H1 (cell line): Measurements from ENCODE around the gene HSP90B1. TPM values are rescaled to one million over a fixed set of nuclear protein-coding genes. Genes with fewer than 3 reads are reported as not detected.

ENCODE experiments used
- CTCF ChIA-PET: fragments of 300-600 bp; sonication (Branson Sonifier 250); formaldehyde crosslinking; loops from one replicate; lab custom pipeline; 2021; ENCODE audit not compliant: partially characterized antibody; lab: Charles Lee
- POLR2A ChIA-PET: fragments of 300-600 bp; sonication (Branson Sonifier 250); formaldehyde crosslinking; loops from one replicate; lab custom pipeline; 2021; ENCODE audit warnings: inconsistent platforms; ENCODE audit not compliant: partially characterized antibody; lab: Charles Lee
- DNase-seq, 2 experiments: peaks; one replicate each; pipeline versions ENCODE4 v3.0.0 to v3.0.0-alpha.2; 2010 to 2022; ENCODE audit warnings: low spot score in 2 of 2, low read depth in 1 of 2, mixed read lengths in 1 of 2
- FAIRE-seq: peaks from 2 replicates; lab custom pipeline; 2011; peaks lifted over from hg19 to GRCh38; lab: Jason Lieb, UNC
- H2AFZ ChIP-seq: 2 replicates; pipeline ENCODE4 v1.8.1; 2012; ENCODE audit warnings: low read length, inconsistent platforms
- H2AK5ac ChIP-seq: 2 replicates; pipeline ENCODE4 v1.6.1; 2013; ENCODE audit warnings: low read depth, low read length
- H2BK120ac ChIP-seq: replicated peaks from 2 replicates; pipeline ENCODE3; 2013; ENCODE audit warnings: low read depth, low read length, inconsistent platforms
- H2BK12ac ChIP-seq: 2 replicates; pipeline ENCODE4 v1.6.1; 2013; ENCODE audit warnings: low read depth, low read length
- H2BK15ac ChIP-seq: 2 replicates; pipeline ENCODE4 v1.6.1; 2013; ENCODE audit warnings: low read length
- H2BK20ac ChIP-seq: 2 replicates; pipeline ENCODE4 v1.6.1; 2013; ENCODE audit warnings: low read length
- H2BK5ac ChIP-seq: 2 replicates; pipeline ENCODE4 v1.6.1; 2013; ENCODE audit warnings: low read depth, low read length
- H3K14ac ChIP-seq: 2 replicates; pipeline ENCODE4 v1.6.1; 2013; ENCODE audit warnings: inconsistent platforms; ENCODE audit not compliant: insufficient read length
- H3K18ac ChIP-seq: 2 replicates; pipeline ENCODE4 v1.6.1; 2013; ENCODE audit warnings: low read length; ENCODE audit errors: extremely low read depth
- H3K23ac ChIP-seq: 2 replicates; pipeline ENCODE4 v1.6.1; 2013; ENCODE audit warnings: inconsistent platforms; ENCODE audit not compliant: insufficient read length
- H3K23me2 ChIP-seq: 2 replicates; pipeline ENCODE4 v1.6.1; 2013; ENCODE audit warnings: low read depth, low read length
- H3K27ac ChIP-seq: 2 replicates; pipeline ENCODE4 v1.6.1; 2011; ENCODE audit warnings: low read depth, low read length, inconsistent platforms
- H3K27me3 ChIP-seq, 4 experiments: replicated peaks in 1 of 4; 1 replicate in 1 of 4; 2 replicates in 3 of 4; pipeline versions ENCODE4 v1.6.1 to v1.8.1; 2011 to 2013; ENCODE audit warnings: low read length in 3 of 4, mild to moderate bottlenecking in 3 of 4, inconsistent platforms in 2 of 4, mixed read lengths in 2 of 4, moderate library complexity in 1 of 4; ENCODE audit not compliant: control insufficient read depth in 3 of 4, insufficient read depth in 3 of 4; ENCODE audit errors: extremely low read depth in 1 of 4
- H3K36me3 ChIP-seq, 4 experiments: 2 replicates each; pipeline versions ENCODE4 v1.6.1 to v1.8.1; 2011 to 2013; ENCODE audit warnings: mild to moderate bottlenecking in 4 of 4, low read length in 3 of 4, moderate library complexity in 2 of 4, control low read depth in 1 of 4, inconsistent platforms in 1 of 4; ENCODE audit not compliant: insufficient read depth in 4 of 4, control insufficient read depth in 2 of 4
- H3K4ac ChIP-seq: replicated peaks from 2 replicates; pipeline ENCODE3; 2013; ENCODE audit warnings: low read length, low read depth, mixed read lengths, inconsistent platforms; ENCODE audit not compliant: insufficient read length
- H3K4me1 ChIP-seq, 4 experiments: replicated peaks in 1 of 4; 1 replicate in 1 of 4; 2 replicates in 3 of 4; pipeline versions ENCODE4 v1.6.1 to v1.8.1; 2011 to 2013; ENCODE audit warnings: low read length in 3 of 4, inconsistent platforms in 2 of 4, mixed read lengths in 1 of 4; ENCODE audit not compliant: insufficient read depth in 4 of 4, control insufficient read depth in 3 of 4
- H3K4me2 ChIP-seq, 2 experiments: 2 replicates each; pipeline versions ENCODE4 v1.6.1 to v1.8.1; 2011 to 2013; ENCODE audit warnings: low read depth in 2 of 2, low read length in 2 of 2, control low read depth in 1 of 2, inconsistent platforms in 1 of 2, mild to moderate bottlenecking in 1 of 2; ENCODE audit not compliant: insufficient read depth in 1 of 2
- H3K4me3 ChIP-seq, 4 experiments: fragments of 200-600, 300-600 bp in 1 of 4; sonication (generic), shearing (Covaris generic), sonication (Bioruptor Twin) in 1 of 4; 2 replicates each; pipeline versions ENCODE4 v1.5.1 to v1.8.1; 2011 to 2016; ENCODE audit warnings: low read length in 4 of 4, low read depth in 3 of 4, control low read depth in 2 of 4, inconsistent platforms in 2 of 4, mild to moderate bottlenecking in 2 of 4, mixed read lengths in 1 of 4, moderate library complexity in 1 of 4; ENCODE audit not compliant: insufficient read depth in 2 of 4; ENCODE audit errors: extremely low read depth in 1 of 4
- H3K56ac ChIP-seq: replicated peaks from 2 replicates; pipeline ENCODE3; 2013; ENCODE audit warnings: low read depth, mild to moderate bottlenecking, mixed read lengths, low read length, inconsistent platforms; ENCODE audit not compliant: insufficient read length
- H3K79me1 ChIP-seq: 2 replicates; pipeline ENCODE4 v1.6.1; 2013; ENCODE audit warnings: low read depth, low read length, control low read depth
- H3K79me2 ChIP-seq, 2 experiments: 2 replicates each; pipeline versions ENCODE4 v1.6.1 to v1.8.1; 2012 to 2013; ENCODE audit warnings: low read length in 2 of 2, mild to moderate bottlenecking in 2 of 2, inconsistent platforms in 1 of 2; ENCODE audit not compliant: insufficient read depth in 2 of 2, control insufficient read depth in 1 of 2
- H3K9ac ChIP-seq, 4 experiments: replicated peaks in 1 of 4; 1 replicate in 1 of 4; 2 replicates in 3 of 4; pipeline versions ENCODE4 v1.6.1 to v1.8.1; 2011 to 2013; ENCODE audit warnings: low read depth in 3 of 4, low read length in 3 of 4, control low read depth in 2 of 4, mild to moderate bottlenecking in 2 of 4, moderate library complexity in 2 of 4, inconsistent platforms in 1 of 4; ENCODE audit errors: extremely low read depth in 1 of 4
- H3K9me3 ChIP-seq, 2 experiments: 2 replicates each; pipeline versions ENCODE4 v1.6.1 to v1.8.1; 2012 to 2013; ENCODE audit warnings: mild to moderate bottlenecking in 2 of 2, moderate library complexity in 2 of 2, control low read depth in 1 of 2, inconsistent platforms in 1 of 2, low read depth in 1 of 2, low read length in 1 of 2, mixed read lengths in 1 of 2; ENCODE audit not compliant: insufficient read depth in 2 of 2
- H4K20me1 ChIP-seq, 2 experiments: replicated peaks in 1 of 2; 2 replicates each; pipeline versions ENCODE3 to v1.8.1; 2011 to 2013; ENCODE audit warnings: inconsistent platforms in 2 of 2, low read length in 2 of 2, mild to moderate bottlenecking in 1 of 2; ENCODE audit not compliant: insufficient read depth in 2 of 2, control insufficient read depth in 1 of 2
- H4K5ac ChIP-seq: 2 replicates; pipeline ENCODE4 v1.6.1; 2013; ENCODE audit warnings: low read length, low read depth, mixed read lengths, inconsistent platforms; ENCODE audit not compliant: insufficient read length
- H4K8ac ChIP-seq: 2 replicates; pipeline ENCODE4 v1.8.0; 2013; ENCODE audit warnings: mild to moderate bottlenecking, moderate library complexity, low read length, inconsistent platforms; ENCODE audit not compliant: insufficient read depth; ENCODE audit errors: extremely low read depth
- H4K91ac ChIP-seq: replicated peaks from 2 replicates; pipeline ENCODE3; 2013; ENCODE audit warnings: low read length, mixed read lengths, inconsistent platforms; ENCODE audit not compliant: insufficient read length
- POLR2A ChIP-seq, 2 experiments: IDR thresholded peaks; 1 replicate in 1 of 2; 2 replicates in 1 of 2; pipeline ENCODE4 v1.6.1; 2011; ENCODE audit warnings: low read depth in 2 of 2, low read length in 2 of 2, mild to moderate bottlenecking in 2 of 2; ENCODE audit errors: control extremely low read depth in 1 of 2
- SAP30 ChIP-seq: fragments of 300-600 bp; sonication (generic); IDR thresholded peaks from 2 replicates; pipeline ENCODE4 v1.7.1; 2012; ENCODE audit warnings: low read length, moderate library complexity, mild to moderate bottlenecking, inconsistent platforms; ENCODE audit not compliant: insufficient read depth, insufficient replicate concordance
- TEAD4 ChIP-seq: IDR thresholded peaks from 2 replicates; pipeline ENCODE4 v1.6.1; 2012; ENCODE audit warnings: low read depth, low read length, inconsistent platforms, mixed read lengths
- ZNF274 ChIP-seq: IDR thresholded peaks from 2 replicates; pipeline ENCODE4 v1.7.0; 2012; ENCODE audit warnings: low read length, borderline replicate concordance; ENCODE audit errors: extremely low read depth
- WGBS, 2 experiments: shearing (Covaris generic) in 1 of 2; methylation state at CpG; one replicate each; pipeline versions ENCODE4 v1.1.6 to v1.1.7; 2013 to 2015; ENCODE audit warnings: low lambda C conversion rate in 2 of 2, mixed read lengths in 2 of 2, inconsistent platforms in 1 of 2, low coverage in 1 of 2, missing lambda C conversion rate in 1 of 2; ENCODE audit not compliant: insufficient replicate concordance in 2 of 2, insufficient coverage in 1 of 2, insufficient read length in 1 of 2; ENCODE audit errors: extremely low coverage in 1 of 2, missing lambda C conversion rate in 1 of 2; 5-methylcytosine and 5-hydroxymethylcytosine counted together
- polyA plus RNA-seq, 7 experiments: library from polyadenylated mRNA; depleted of rRNA in 3 of 7; stranded (reverse) in 5 of 7; unstranded in 2 of 7; fragments of >200 nt in 5 of 7; fragments of 200-250 nt in 2 of 7; gene quantifications; 1 replicate in 5 of 7; 2 replicates in 1 of 7; 4 replicates in 1 of 7; pipeline versions ENCODE4 v1.2.1 to v1.2.3, GENCODE V29; 2011 to 2013; ENCODE audit warnings: missing spikeins in 2 of 7, mixed read lengths in 2 of 7
- total RNA-seq: library from RNA; stranded (reverse); fragmentation: NEBNext Ultra II Directional; extraction: Animal tissue kit (Norgen Biotek cat#: 25700); gene quantifications from 2 replicates; pipeline ENCODE4 v1.2.1, GENCODE V29; 2021

The HSP90B1 gene
- total and polyA plus RNA-seq, 2 of the 8 experiments (the other 6 are each of a cell fraction or from before 2014, with no cell fraction given), result 161 to 847 TPM

DNA sequence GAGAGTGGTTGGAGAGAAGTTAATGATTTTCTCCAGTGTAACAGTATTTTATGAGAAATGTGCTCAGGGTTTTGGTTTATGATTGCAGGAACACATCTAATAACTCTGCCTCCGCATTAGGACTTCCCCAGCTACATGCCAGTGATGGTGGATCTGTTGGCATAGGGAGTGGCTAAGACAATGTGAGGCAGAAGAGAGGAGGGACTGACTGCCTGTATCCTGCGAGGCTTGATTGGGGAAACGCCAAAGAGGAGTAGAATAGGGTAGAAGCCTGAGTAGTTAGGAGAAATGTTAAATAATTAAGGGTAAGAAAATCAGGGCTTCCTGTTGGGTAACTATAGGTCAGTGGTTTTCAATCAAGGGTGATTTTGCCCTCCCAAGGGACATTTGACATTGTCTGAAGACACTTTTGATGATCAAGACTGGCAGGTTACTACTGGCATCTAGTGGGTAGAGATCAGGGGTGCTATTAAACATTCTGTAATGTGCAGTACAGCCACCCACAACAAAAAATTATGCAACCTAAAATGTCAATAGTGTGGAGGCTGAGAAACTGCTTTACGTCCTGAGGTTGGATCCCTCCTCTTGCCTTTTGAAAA, 48.3 kb downstream of the HSP90B1 start:
- Histone ChIP-seq H3K27me3 (no peaks in the 10 kb centered on the region), H4K91ac (no peak overlapping the region), H3K18ac (no peak overlapping the region), H2BK15ac (no peak overlapping the region), H3K23ac (no peak overlapping the region), H3K4ac (no peak overlapping the region), H3K9ac (no peak overlapping the region), H3K23me2 (no peaks in the 10 kb centered on the region), H4K8ac (no peak overlapping the region), H2AK5ac (no peak overlapping the region), H2BK20ac (no peak overlapping the region), H2BK120ac (no peak overlapping the region), H2AFZ (no peak overlapping the region), H4K20me1 (peaks cover 0 to 2% of the 10 kb centered on the region in 2 experiments), H3K4me2 (no peak overlapping the region), H2BK12ac (no peak overlapping the region), H3K14ac (no peak overlapping the region), H3K36me3 (peaks cover 17 to 59% (median 41%) of the 10 kb centered on the region in 4 experiments), H3K4me3 (no peak overlapping the region), H3K27ac (no peak overlapping the region), H3K79me2 (peaks cover 6 to 41% of the 10 kb centered on the region in 2 experiments; a peak in 3 of 4 replicates), H3K79me1 (peaks cover 4% of the 10 kb centered on the region; the same call in 1 of the 2 replicates), H2BK5ac (no peak overlapping the region), H4K5ac (no peak overlapping the region), H3K56ac (no peak overlapping the region), H3K4me1 (no peaks in the 10 kb centered on the region), H3K9me3 (no peaks in the 10 kb centered on the region)
- POLR2A ChIA-PET, result interaction anchor here (1.7 to 2.7 kb wide), 2 partner anchors 12 to 22 kb away, joined by 6 to 19 read pairs; partner anchors contain the start of gene TDG
- 86% methylated on average over 4 of the region's 4 CpGs; no CpG with 5 or more reads in 1 of the 2 experiments for WGBS, 2 experiments
- FAIRE-seq (no peak), DNase-seq (no peak)
- TF ChIP-seq TEAD4 (no peak), ZNF274 (no peak), POLR2A (IDR thresholded peaks at IDR 0.05; ENCODE audit: control extremely low read depth in 1 of 2, low read depth in 2 of 2, low read length in 2 of 2) (peak in 1 of 2 experiments; percentile 16; a peak in 1 of 3 replicates), SAP30 (no peak)
- CTCF ChIA-PET, result interaction anchor here (0.6 kb wide), 1 partner anchor 17 kb away, joined by 3 read pairs; no protein-coding TSS in a partner anchor
